Liver (tissue), 9 donors: Measurements from ENCODE around the gene PRCC. TPM values are rescaled to one million over a fixed set of nuclear protein-coding genes. Genes with fewer than 3 reads are reported as not detected.

ENCODE experiments used
- DNase-seq: peaks from one replicate; pipeline ENCODE4 v3.0.0-alpha.2; 2017; ENCODE audit warnings: low spot score
- H3K27ac ChIP-seq, 2 donors: one replicate each; pipeline ENCODE4 v1.7.0; 2013; ENCODE audit warnings: inconsistent platforms in 2 of 2, low read length in 2 of 2, control low read depth in 1 of 2, low read depth in 1 of 2, mild to moderate bottlenecking in 1 of 2
- H3K27me3 ChIP-seq, 4 donors: one replicate each; pipeline versions ENCODE4 v1.6.1 to v1.7.0; 2013; ENCODE audit warnings: low read length in 3 of 4, inconsistent platforms in 1 of 4, mild to moderate bottlenecking in 1 of 4, moderate library complexity in 1 of 4; ENCODE audit not compliant: control insufficient read depth in 4 of 4, insufficient read depth in 4 of 4
- H3K36me3 ChIP-seq, 4 donors: one replicate each; pipeline versions ENCODE4 v1.6.1 to v1.7.0; 2013; ENCODE audit warnings: low read length in 3 of 4, mild to moderate bottlenecking in 3 of 4, low read depth in 1 of 4, moderate library complexity in 1 of 4; ENCODE audit not compliant: control insufficient read depth in 4 of 4, insufficient read depth in 3 of 4
- H3K4me1 ChIP-seq, 4 donors: one replicate each; pipeline versions ENCODE4 v1.6.1 to v1.7.0; 2013; ENCODE audit warnings: low read length in 3 of 4, mild to moderate bottlenecking in 3 of 4, moderate library complexity in 1 of 4; ENCODE audit not compliant: control insufficient read depth in 4 of 4, insufficient read depth in 4 of 4
- H3K4me3 ChIP-seq, 3 donors: one replicate each; pipeline versions ENCODE4 v1.6.1 to v1.7.0; 2013; ENCODE audit warnings: low read length in 3 of 3, control low read depth in 1 of 3, low read depth in 1 of 3, mild to moderate bottlenecking in 1 of 3
- H3K9ac ChIP-seq, 2 donors: one replicate each; pipeline ENCODE4 v1.7.0; 2013; ENCODE audit warnings: low read length in 2 of 2, mild to moderate bottlenecking in 2 of 2, moderate library complexity in 2 of 2, control low read depth in 1 of 2, low read depth in 1 of 2
- H3K9me3 ChIP-seq, 4 donors: one replicate each; pipeline versions ENCODE4 v1.6.1 to v1.7.0; 2013; ENCODE audit warnings: low read length in 3 of 4; ENCODE audit not compliant: control insufficient read depth in 4 of 4
- GABPA ChIP-seq, 2 donors: IDR thresholded peaks in 1 of 2; conservative IDR thresholded peaks in 1 of 2; 2 replicates each; pipeline ENCODE4 v1.6.1; 2016; ENCODE audit warnings: antibody characterized with exemption in 2 of 2, mild to moderate bottlenecking in 1 of 2, moderate library complexity in 1 of 2
- HNF4A ChIP-seq, 2 donors: conservative IDR thresholded peaks; 2 replicates each; pipeline ENCODE4 v1.6.1; 2016; ENCODE audit warnings: antibody characterized with exemption in 2 of 2, mild to moderate bottlenecking in 2 of 2
- JUND ChIP-seq, 2 donors: IDR thresholded peaks; 2 replicates each; pipeline ENCODE4 v1.6.1; 2016; ENCODE audit warnings: antibody characterized with exemption in 2 of 2
- NR2F2 ChIP-seq: IDR thresholded peaks from 2 replicates; pipeline ENCODE4 v1.6.1; 2016; ENCODE audit warnings: antibody characterized with exemption
- RXRA ChIP-seq, 2 donors: IDR thresholded peaks; 2 replicates each; pipeline ENCODE4 v1.6.1; 2017 to 2018; ENCODE audit warnings: antibody characterized with exemption in 2 of 2, mild to moderate bottlenecking in 1 of 2
- SP1 ChIP-seq: IDR thresholded peaks from 2 replicates; pipeline ENCODE4 v1.6.1; 2018; ENCODE audit warnings: antibody characterized with exemption, mild to moderate bottlenecking
- YY1 ChIP-seq: IDR thresholded peaks from 2 replicates; pipeline ENCODE4 v1.6.1; 2016; ENCODE audit warnings: antibody characterized with exemption, mild to moderate bottlenecking
- WGBS: extraction: QIAGEN DNeasy Blood & Tissue Kit; methylation state at CpG from one replicate; pipeline ENCODE4 v1.1.7; 2013; 5-methylcytosine and 5-hydroxymethylcytosine counted together
- polyA plus RNA-seq, 2 donors: library from polyadenylated mRNA; stranded (reverse) in 1 of 2; unstranded in 1 of 2; fragments of 200-250 nt in 1 of 2; fragments of >200 nt in 1 of 2; fragmentation: Nextera tagmentation in 1 of 2; extraction: Ambion mirVana in 1 of 2; gene quantifications; one replicate each; pipeline versions ENCODE4 v1.2.1 to v1.2.3, GENCODE V29; 2013 to 2015
- total RNA-seq, 2 donors: library from RNA; depleted of rRNA; stranded (reverse); fragments of >200 nt; gene quantifications; one replicate each; pipeline ENCODE4 v1.2.3, GENCODE V29; 2014
- TF ChIP-seq, protein P1 (sequence below): IDR thresholded peaks from 2 replicates; pipeline ENCODE4 v1.6.1; 2016; ENCODE audit warnings: antibody characterized with exemption
- TF ChIP-seq, protein P2 (sequence below): IDR thresholded peaks from 2 replicates; pipeline ENCODE4 v1.6.1; 2016; ENCODE audit warnings: antibody characterized with exemption
- TF ChIP-seq, protein P3 (sequence below): fragments of 150-350 bp; IDR thresholded peaks from 2 replicates; pipeline ENCODE4 v1.5.1; 2017; ENCODE audit warnings: improper control_type of control experiment, low read depth, low read length; ENCODE audit not compliant: missing input control
- TF ChIP-seq, protein P4 (sequence below): IDR thresholded peaks from 2 replicates; pipeline ENCODE4 v1.6.1; 2016; ENCODE audit warnings: antibody characterized with exemption, mild to moderate bottlenecking
- donor health status: healthy.
- donor health status: healthy.
- donor health status: healthy.
- donor health status: healthy.
- donor health status: healthy.

PRCC gene
- total and polyA plus RNA-seq, 4 donors, result 8.8 to 19.3 (median 14.3) TPM

DNA sequence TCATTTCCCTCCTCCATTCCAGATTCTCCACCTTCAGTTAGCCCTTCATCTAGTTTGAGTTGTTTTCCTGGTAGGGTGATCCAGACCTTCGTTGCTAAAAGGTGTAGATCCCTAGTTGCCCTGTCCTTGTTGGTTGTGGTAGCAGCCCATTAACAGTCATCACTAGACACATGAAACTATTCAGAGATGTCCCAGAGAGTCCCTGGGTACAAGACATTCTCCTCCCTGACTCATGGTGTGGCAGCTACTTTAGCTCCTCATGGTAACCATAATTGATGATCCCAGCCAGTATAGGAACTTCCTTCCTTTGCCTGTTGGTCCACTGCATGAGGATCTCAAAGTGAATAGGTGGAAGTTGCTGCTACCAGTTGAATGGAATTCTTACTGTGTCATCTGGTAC, 55.3 kb downstream of the PRCC start:
- Histone ChIP-seq H3K4me3 (no peak overlapping the region), H3K36me3 (no peaks in the 10 kb centered on the region), H3K9me3 (no peaks in the 10 kb centered on the region), H3K9ac (no peak overlapping the region), H3K27ac (no peak overlapping the region), H3K27me3 (peaks cover 0 to 4% (median 0%) of the 10 kb centered on the region in 4 donors), H3K4me1 (no peaks in the 10 kb centered on the region)
- DNase-seq, result no peak
- TF ChIP-seq, protein P1, sequence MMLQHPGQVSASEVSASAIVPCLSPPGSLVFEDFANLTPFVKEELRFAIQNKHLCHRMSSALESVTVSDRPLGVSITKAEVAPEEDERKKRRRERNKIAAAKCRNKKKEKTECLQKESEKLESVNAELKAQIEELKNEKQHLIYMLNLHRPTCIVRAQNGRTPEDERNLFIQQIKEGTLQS, result no peak
- TF ChIP-seq GABPA (IDR thresholded peaks at IDR 0.05 in 1 of 2, conservative IDR thresholded peaks at IDR 0.05 in 1 of 2), result no peak
- TF ChIP-seq, protein P2, sequence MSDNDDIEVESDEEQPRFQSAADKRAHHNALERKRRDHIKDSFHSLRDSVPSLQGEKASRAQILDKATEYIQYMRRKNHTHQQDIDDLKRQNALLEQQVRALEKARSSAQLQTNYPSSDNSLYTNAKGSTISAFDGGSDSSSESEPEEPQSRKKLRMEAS, result no peak
- TF ChIP-seq YY1, result no peak
- TF ChIP-seq RXRA (IDR thresholded peaks at IDR 0.05), result no peak
- TF ChIP-seq, protein P3, sequence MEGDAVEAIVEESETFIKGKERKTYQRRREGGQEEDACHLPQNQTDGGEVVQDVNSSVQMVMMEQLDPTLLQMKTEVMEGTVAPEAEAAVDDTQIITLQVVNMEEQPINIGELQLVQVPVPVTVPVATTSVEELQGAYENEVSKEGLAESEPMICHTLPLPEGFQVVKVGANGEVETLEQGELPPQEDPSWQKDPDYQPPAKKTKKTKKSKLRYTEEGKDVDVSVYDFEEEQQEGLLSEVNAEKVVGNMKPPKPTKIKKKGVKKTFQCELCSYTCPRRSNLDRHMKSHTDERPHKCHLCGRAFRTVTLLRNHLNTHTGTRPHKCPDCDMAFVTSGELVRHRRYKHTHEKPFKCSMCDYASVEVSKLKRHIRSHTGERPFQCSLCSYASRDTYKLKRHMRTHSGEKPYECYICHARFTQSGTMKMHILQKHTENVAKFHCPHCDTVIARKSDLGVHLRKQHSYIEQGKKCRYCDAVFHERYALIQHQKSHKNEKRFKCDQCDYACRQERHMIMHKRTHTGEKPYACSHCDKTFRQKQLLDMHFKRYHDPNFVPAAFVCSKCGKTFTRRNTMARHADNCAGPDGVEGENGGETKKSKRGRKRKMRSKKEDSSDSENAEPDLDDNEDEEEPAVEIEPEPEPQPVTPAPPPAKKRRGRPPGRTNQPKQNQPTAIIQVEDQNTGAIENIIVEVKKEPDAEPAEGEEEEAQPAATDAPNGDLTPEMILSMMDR, result no peak
- no peak for TF ChIP-seq SP1
- no peak for TF ChIP-seq HNF4A (conservative IDR thresholded peaks at IDR 0.05)
- TF ChIP-seq JUND (IDR thresholded peaks at IDR 0.05), result no peak
- no peak for TF ChIP-seq NR2F2
- WGBS, result 60% methylated on average over 1 of the region's 1 CpG

DNA sequence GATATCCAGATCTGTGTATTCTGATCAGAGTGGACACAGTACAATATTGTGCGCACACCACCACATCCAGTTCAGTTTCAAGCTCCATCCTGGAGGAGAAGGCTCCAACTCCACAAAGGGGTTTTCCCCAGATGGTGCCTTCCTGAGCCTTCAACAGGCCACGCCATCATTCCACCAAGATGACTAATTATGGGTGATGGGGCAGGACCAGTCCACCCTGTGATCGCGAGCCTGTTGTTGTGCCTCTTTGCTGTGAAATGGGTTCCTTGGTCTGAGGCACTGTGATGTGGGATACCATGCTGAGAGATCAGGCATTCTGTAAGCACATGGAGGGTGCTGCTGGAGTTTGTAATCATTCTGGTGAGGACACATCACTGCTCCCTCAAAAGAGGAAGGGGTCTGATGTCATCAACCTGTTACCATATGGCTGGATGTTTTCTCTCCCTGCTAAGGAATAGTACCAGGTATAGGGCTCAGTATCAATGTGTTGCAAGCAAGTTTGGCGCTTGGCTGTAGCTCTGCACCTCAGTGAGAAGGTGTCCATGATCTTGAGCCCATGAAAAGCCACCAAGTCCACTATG, 56.0 kb downstream of the PRCC start:
- 85% methylated on average over 5 of the region's 5 CpGs for WGBS
- no peak for DNase-seq
- TF ChIP-seq, protein P2, result no peak
- TF ChIP-seq, protein P4, sequence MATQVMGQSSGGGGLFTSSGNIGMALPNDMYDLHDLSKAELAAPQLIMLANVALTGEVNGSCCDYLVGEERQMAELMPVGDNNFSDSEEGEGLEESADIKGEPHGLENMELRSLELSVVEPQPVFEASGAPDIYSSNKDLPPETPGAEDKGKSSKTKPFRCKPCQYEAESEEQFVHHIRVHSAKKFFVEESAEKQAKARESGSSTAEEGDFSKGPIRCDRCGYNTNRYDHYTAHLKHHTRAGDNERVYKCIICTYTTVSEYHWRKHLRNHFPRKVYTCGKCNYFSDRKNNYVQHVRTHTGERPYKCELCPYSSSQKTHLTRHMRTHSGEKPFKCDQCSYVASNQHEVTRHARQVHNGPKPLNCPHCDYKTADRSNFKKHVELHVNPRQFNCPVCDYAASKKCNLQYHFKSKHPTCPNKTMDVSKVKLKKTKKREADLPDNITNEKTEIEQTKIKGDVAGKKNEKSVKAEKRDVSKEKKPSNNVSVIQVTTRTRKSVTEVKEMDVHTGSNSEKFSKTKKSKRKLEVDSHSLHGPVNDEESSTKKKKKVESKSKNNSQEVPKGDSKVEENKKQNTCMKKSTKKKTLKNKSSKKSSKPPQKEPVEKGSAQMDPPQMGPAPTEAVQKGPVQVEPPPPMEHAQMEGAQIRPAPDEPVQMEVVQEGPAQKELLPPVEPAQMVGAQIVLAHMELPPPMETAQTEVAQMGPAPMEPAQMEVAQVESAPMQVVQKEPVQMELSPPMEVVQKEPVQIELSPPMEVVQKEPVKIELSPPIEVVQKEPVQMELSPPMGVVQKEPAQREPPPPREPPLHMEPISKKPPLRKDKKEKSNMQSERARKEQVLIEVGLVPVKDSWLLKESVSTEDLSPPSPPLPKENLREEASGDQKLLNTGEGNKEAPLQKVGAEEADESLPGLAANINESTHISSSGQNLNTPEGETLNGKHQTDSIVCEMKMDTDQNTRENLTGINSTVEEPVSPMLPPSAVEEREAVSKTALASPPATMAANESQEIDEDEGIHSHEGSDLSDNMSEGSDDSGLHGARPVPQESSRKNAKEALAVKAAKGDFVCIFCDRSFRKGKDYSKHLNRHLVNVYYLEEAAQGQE, result no peak
- TF ChIP-seq YY1, result no peak
- TF ChIP-seq GABPA (IDR thresholded peaks at IDR 0.05 in 1 of 2, conservative IDR thresholded peaks at IDR 0.05 in 1 of 2), result no peak
- TF ChIP-seq, protein P1, result no peak
- no peak for TF ChIP-seq SP1
- no peak for TF ChIP-seq NR2F2
- no peak overlapping the region for H3K4me3 ChIP-seq
- H3K27me3 ChIP-seq, result peaks cover 0 to 4% (median 0%) of the 10 kb centered on the region in 4 donors
- H3K9me3 ChIP-seq, result no peaks in the 10 kb centered on the region
- no peaks in the 10 kb centered on the region for H3K4me1 ChIP-seq
- no peak overlapping the region for H3K9ac ChIP-seq
- no peaks in the 10 kb centered on the region for H3K36me3 ChIP-seq
- H3K27ac ChIP-seq, result no peak overlapping the region
